Hepatocyte (in vitro differentiated cells): Measurements from ENCODE around the gene TBX15. TPM values are rescaled to one million over a fixed set of nuclear protein-coding genes. Genes with fewer than 3 reads are reported as not detected.

ENCODE experiments used
- DNase-seq: peaks from one replicate; pipeline ENCODE4 v3.0.0-alpha.2; 2016; ENCODE audit warnings: low spot score
- H2AFZ ChIP-seq: fragments of 200-600 bp; sonication (generic); 2 replicates; pipeline ENCODE4 v1.6.0; 2016; ENCODE audit warnings: antibody characterized with exemption, mild to moderate bottlenecking
- H3K27ac ChIP-seq: fragments of 200-600 bp; sonication (generic); 2 replicates; pipeline ENCODE4 v1.5.1; 2016; ENCODE audit warnings: mild to moderate bottlenecking
- H3K27me3 ChIP-seq: fragments of 200-600 bp; sonication (generic); 2 replicates; pipeline ENCODE4 v1.6.1; 2016
- H3K36me3 ChIP-seq: fragments of 200-600 bp; sonication (generic); replicated peaks from 2 replicates; pipeline ENCODE4 v1.5.1; 2016; ENCODE audit warnings: low read depth; ENCODE audit not compliant: insufficient read depth
- H3K4me1 ChIP-seq: fragments of 200-600 bp; sonication (generic); 2 replicates; pipeline ENCODE4 v1.5.1; 2016; ENCODE audit warnings: mild to moderate bottlenecking, moderate library complexity; ENCODE audit not compliant: insufficient read depth
- H3K4me2 ChIP-seq: fragments of 200-600 bp; sonication (generic); 2 replicates; pipeline ENCODE4 v1.6.0; 2016
- H3K4me3 ChIP-seq: fragments of 200-600 bp; sonication (generic); 2 replicates; pipeline ENCODE4 v1.5.1; 2016; ENCODE audit warnings: mild to moderate bottlenecking
- H3K79me2 ChIP-seq: fragments of 200-600 bp; sonication (generic); 2 replicates; pipeline ENCODE4 v1.6.0; 2017; ENCODE audit warnings: mild to moderate bottlenecking
- H3K9me2 ChIP-seq: fragments of 200-600 bp; sonication (generic); replicated peaks from 2 replicates; pipeline ENCODE4 v1.6.0; 2017; ENCODE audit warnings: mild to moderate bottlenecking; ENCODE audit not compliant: insufficient read depth
- H3K9me3 ChIP-seq: fragments of 200-600 bp; sonication (generic); 2 replicates; pipeline ENCODE4 v1.5.1; 2016; ENCODE audit warnings: low read depth, mild to moderate bottlenecking
- H4K20me1 ChIP-seq: fragments of 200-600 bp; sonication (generic); 2 replicates; pipeline ENCODE4 v1.6.0; 2016; ENCODE audit warnings: mild to moderate bottlenecking; ENCODE audit not compliant: insufficient read depth, poor library complexity, severe bottlenecking
- EZH2 ChIP-seq: fragments of 200-600 bp; sonication (generic); IDR thresholded peaks from 2 replicates; pipeline ENCODE4 v1.6.1; 2016; ENCODE audit warnings: antibody characterized with exemption, mild to moderate bottlenecking, borderline replicate concordance
- EZH2phosphoT487 ChIP-seq: fragments of 200-600 bp; sonication (generic); IDR thresholded peaks from one replicate; pipeline ENCODE4 v1.6.1; 2018; ENCODE audit warnings: antibody characterized with exemption, mild to moderate bottlenecking, low read depth, moderate library complexity; ENCODE audit not compliant: unreplicated experiment, severe bottlenecking
- WGBS: methylation state at CpG from one replicate; pipeline ENCODE4 v1.1.6; 2016; ENCODE audit warnings: low lambda C conversion rate; ENCODE audit errors: missing lambda C conversion rate; 5-methylcytosine and 5-hydroxymethylcytosine counted together
- polyA plus RNA-seq: library from polyadenylated mRNA; unstranded; fragments of >200 nt; fragmentation: Nextera tagmentation; extraction: Ambion mirVana; gene quantifications from 2 replicates; pipeline ENCODE4 v1.2.1, GENCODE V29; 2016
- total RNA-seq: library from RNA; depleted of rRNA; stranded (reverse); fragments of >200 nt; gene quantifications from 2 replicates; pipeline ENCODE4 v1.2.3, GENCODE V29; 2014
- TF ChIP-seq, protein P1 (sequence below): fragments of 200-600 bp; sonication (generic); IDR thresholded peaks from 2 replicates; pipeline ENCODE4 v1.5.1; 2016; ENCODE audit warnings: antibody characterized with exemption, mild to moderate bottlenecking; ENCODE audit not compliant: poor library complexity

TBX15 gene
- total and polyA plus RNA-seq, 2 experiments from 2014 or later: 1.6 to 3.8 TPM

DNA sequence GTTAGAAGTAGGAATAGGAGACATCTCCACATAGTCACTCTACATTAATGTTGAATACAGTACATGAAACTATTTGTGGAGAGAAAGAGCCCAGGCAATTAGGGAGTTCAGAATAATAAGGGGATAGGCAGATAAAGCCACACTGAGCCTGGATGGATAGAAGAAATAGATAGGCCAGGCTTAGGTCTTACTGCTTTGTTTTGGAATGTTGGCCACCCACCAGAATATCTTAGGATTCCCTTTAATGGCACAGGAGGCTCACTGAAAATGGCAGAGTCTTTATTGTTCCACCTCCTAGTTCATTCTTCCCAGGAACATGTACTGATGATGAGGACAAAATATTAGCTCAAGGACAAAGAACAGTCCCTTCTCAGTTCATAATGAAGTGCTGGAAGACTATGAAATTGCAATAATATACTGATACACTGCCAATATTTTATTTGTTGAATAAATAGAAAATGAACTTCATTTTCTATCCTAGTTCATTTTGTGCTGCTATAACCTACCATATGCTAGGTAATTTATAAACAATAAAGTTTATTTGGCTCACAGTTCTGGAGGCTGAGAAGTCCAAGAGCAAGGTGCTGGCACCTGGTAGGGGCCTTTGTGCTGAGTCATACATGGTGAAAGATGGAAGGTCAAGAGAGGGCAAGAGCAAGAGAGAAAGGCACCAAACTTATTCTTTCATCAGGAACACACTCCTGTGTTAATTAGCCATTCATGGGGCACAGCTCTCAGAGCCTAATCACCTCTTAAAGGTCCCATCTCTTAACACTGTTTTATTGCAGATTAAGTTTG, 87.3 kb downstream of the TBX15 start:
- Histone ChIP-seq H3K79me2 (no peaks in the 10 kb centered on the region), H3K27me3 (no peaks in the 10 kb centered on the region), H3K36me3 (no peaks in the 10 kb centered on the region), H3K27ac (no peak overlapping the region), H2AFZ (no peak overlapping the region), H3K4me3 (no peak overlapping the region), H4K20me1 (no peaks in the 10 kb centered on the region), H3K4me1 (no peaks in the 10 kb centered on the region), H3K9me3 (no peaks in the 10 kb centered on the region), H3K9me2 (no peaks in the 10 kb centered on the region), H3K4me2 (no peak overlapping the region)
- no peak for DNase-seq
- no peak for TF ChIP-seq EZH2
- TF ChIP-seq, protein P1, sequence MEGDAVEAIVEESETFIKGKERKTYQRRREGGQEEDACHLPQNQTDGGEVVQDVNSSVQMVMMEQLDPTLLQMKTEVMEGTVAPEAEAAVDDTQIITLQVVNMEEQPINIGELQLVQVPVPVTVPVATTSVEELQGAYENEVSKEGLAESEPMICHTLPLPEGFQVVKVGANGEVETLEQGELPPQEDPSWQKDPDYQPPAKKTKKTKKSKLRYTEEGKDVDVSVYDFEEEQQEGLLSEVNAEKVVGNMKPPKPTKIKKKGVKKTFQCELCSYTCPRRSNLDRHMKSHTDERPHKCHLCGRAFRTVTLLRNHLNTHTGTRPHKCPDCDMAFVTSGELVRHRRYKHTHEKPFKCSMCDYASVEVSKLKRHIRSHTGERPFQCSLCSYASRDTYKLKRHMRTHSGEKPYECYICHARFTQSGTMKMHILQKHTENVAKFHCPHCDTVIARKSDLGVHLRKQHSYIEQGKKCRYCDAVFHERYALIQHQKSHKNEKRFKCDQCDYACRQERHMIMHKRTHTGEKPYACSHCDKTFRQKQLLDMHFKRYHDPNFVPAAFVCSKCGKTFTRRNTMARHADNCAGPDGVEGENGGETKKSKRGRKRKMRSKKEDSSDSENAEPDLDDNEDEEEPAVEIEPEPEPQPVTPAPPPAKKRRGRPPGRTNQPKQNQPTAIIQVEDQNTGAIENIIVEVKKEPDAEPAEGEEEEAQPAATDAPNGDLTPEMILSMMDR: no peak
- no peak for TF ChIP-seq EZH2phosphoT487

DNA sequence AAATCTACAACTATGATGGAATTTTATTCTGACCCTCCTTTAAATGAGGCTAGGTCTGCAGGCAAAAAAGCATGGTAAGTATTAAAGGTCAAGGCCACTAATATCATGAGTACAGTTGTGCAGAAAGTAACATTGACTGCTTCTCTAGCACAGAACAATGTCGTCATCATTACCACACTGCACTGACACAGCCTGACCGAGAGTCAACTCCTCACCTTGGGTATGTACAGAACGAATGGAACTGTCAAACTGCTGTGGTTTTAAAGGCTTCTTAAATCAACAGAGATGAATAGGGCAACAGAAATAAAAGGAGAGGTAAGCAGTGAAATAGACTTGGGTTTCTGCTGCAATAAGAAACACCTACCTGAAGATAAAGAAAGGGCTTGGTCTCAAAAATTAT, 88.8 kb downstream of the TBX15 start:
- no peak for DNase-seq
- H3K27me3 ChIP-seq: no peaks in the 10 kb centered on the region
- no peak overlapping the region for H3K4me3 ChIP-seq
- H3K4me1 ChIP-seq: no peaks in the 10 kb centered on the region
- no peaks in the 10 kb centered on the region for H3K79me2 ChIP-seq
- H2AFZ ChIP-seq: no peak overlapping the region
- WGBS: 58% methylated on average over 3 of the region's 3 CpGs
- H4K20me1 ChIP-seq: no peaks in the 10 kb centered on the region
- TF ChIP-seq EZH2 (no peak), EZH2phosphoT487 (no peak)
- TF ChIP-seq, protein P1: no peak
- no peak overlapping the region for H3K4me2 ChIP-seq
- no peaks in the 10 kb centered on the region for H3K36me3 ChIP-seq
- H3K27ac ChIP-seq: no peak overlapping the region
- no peaks in the 10 kb centered on the region for H3K9me2 ChIP-seq
- no peaks in the 10 kb centered on the region for H3K9me3 ChIP-seq

DNA sequence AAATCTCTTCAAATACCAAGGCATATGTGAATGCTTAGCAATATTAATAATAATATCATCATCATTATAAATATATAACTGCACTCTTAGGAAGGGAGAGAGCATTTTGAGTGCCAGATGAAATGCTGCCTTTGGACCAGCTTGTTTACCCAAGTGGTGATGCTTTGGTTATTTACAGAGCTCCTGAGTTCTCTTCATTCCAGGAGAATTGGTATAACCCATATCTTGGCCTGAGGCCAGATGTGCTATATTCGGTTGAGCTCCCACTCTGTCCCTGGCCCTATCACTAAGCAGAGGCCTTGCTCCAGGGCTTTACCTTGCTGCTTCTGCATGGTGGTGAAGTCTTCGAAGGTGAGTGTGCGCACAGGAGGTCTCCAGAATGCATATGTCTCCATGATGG, 89.4 kb downstream of the TBX15 start:
- Histone ChIP-seq H4K20me1 (no peaks in the 10 kb centered on the region), H3K4me3 (no peak overlapping the region), H3K36me3 (no peaks in the 10 kb centered on the region), H2AFZ (no peak overlapping the region), H3K27ac (no peak overlapping the region), H3K9me3 (no peaks in the 10 kb centered on the region), H3K4me1 (no peaks in the 10 kb centered on the region), H3K9me2 (no peaks in the 10 kb centered on the region), H3K79me2 (no peaks in the 10 kb centered on the region), H3K4me2 (no peak overlapping the region), H3K27me3 (no peaks in the 10 kb centered on the region)
- 88% methylated on average over 3 of the region's 3 CpGs for WGBS
- TF ChIP-seq EZH2phosphoT487: no peak
- TF ChIP-seq EZH2: no peak
- TF ChIP-seq, protein P1: no peak
- DNase-seq: no peak
